HCT116 (cell line): ENCODE measurements around the gene MYL6B. TPM values are rescaled to one million over a fixed set of nuclear protein-coding genes. Genes with fewer than 3 reads are reported as not detected.

Experiments
- ATAC-seq: fragments of 200-7000 bp; cut with Tn5 transposase; 2 replicates; pipeline ENCODE4 v1.9.1; 2020; ENCODE audit warnings: mild to moderate bottlenecking, moderate library complexity
- BruUV-seq: library from RNA; stranded (reverse); fragments of 400-500 nt; replicated peaks from 2 replicates; lab custom pipeline; 2021; lab: Mats Ljungman, UMichigan
- CTCF ChIA-PET: fragments of 300-600 bp; sonication (Branson Sonifier 250); formaldehyde crosslinking; loops from one replicate; lab custom pipeline; 2021; ENCODE audit warnings: antibody characterized with exemption; lab: Charles Lee
- POLR2A ChIA-PET: fragments of 300-600, 350-600 bp; sonication (Branson Sonifier 250); formaldehyde crosslinking; loops from one replicate; lab custom pipeline; 2021; ENCODE audit warnings: antibody characterized with exemption; lab: Charles Lee
- RAD21 ChIA-PET, 2 experiments: fragments of 300-600 bp; sonication (Branson Sonifier 250); formaldehyde crosslinking; loops; one replicate each; lab custom pipeline; 2023; ENCODE audit warnings: low total read pairs in 2 of 2; ENCODE audit not compliant: uncharacterized antibody in 2 of 2, unreplicated experiment in 2 of 2, low non-redundant PET in 1 of 2; lab: Charles Lee
- DNase-seq: peaks from one replicate; pipeline ENCODE4 v3.0.0-alpha.2; 2010; ENCODE audit warnings: low read depth, low spot score
- H2AFZ ChIP-seq: fragments of 200-600 bp; shearing (Covaris generic), sonication (generic); 2 replicates; pipeline ENCODE4 v1.6.1; 2017; ENCODE audit warnings: low read depth, mixed run types, mixed read lengths, antibody characterized with exemption, low read length; ENCODE audit not compliant: poor library complexity, severe bottlenecking
- H3K27ac ChIP-seq: 2 replicates; pipeline ENCODE4 v1.5.1; 2012; ENCODE audit warnings: low read depth, low read length
- H3K27me3 ChIP-seq: fragments of 200-600 bp; sonication (generic); 2 replicates; pipeline ENCODE4 v1.6.1; 2016; ENCODE audit warnings: mixed run types, low read length, mixed read lengths; ENCODE audit not compliant: insufficient read depth
- H3K36me3 ChIP-seq, 2 experiments: fragments of 200-500 bp in 1 of 2; fragments of 200-600 bp in 1 of 2; sonication (Bioruptor generic) in 1 of 2; sonication (generic) in 1 of 2; 2 replicates each; pipeline versions ENCODE4 v1.5.1 to v1.6.1; 2014 to 2016; ENCODE audit warnings: low read length in 2 of 2, inconsistent platforms in 1 of 2, mixed read lengths in 1 of 2, mixed run types in 1 of 2; ENCODE audit not compliant: insufficient read depth in 2 of 2, control insufficient read depth in 1 of 2
- H3K4me1 ChIP-seq, 2 experiments: fragments of 200-600 bp in 1 of 2; sonication (generic) in 1 of 2; 2 replicates each; pipeline versions ENCODE4 v1.5.1 to v1.6.1; 2012 to 2017; ENCODE audit warnings: low read length in 2 of 2, inconsistent platforms in 1 of 2, mild to moderate bottlenecking in 1 of 2, mixed read lengths in 1 of 2, mixed run types in 1 of 2, moderate library complexity in 1 of 2; ENCODE audit not compliant: insufficient read depth in 2 of 2, control insufficient read depth in 1 of 2
- H3K4me2 ChIP-seq: fragments of 200-600 bp; sonication (generic); 2 replicates; pipeline ENCODE4 v1.6.1; 2017; ENCODE audit warnings: mixed run types, low read length, mixed read lengths
- H3K4me3 ChIP-seq, 2 experiments: fragments of 200-600 bp in 1 of 2; sonication (generic) in 1 of 2; replicated peaks in 1 of 2; 2 replicates each; pipeline ENCODE4 v1.5.1; 2011 to 2016; ENCODE audit warnings: low read length in 2 of 2, control low read depth in 1 of 2, low read depth in 1 of 2, mild to moderate bottlenecking in 1 of 2, mixed read lengths in 1 of 2, mixed run types in 1 of 2
- H3K79me2 ChIP-seq: fragments of 200-600 bp; sonication (generic); 2 replicates; pipeline ENCODE4 v1.6.1; 2017; ENCODE audit warnings: mild to moderate bottlenecking, mixed run types, low read length, moderate library complexity, mixed read lengths; ENCODE audit not compliant: insufficient read depth
- H3K9ac ChIP-seq: fragments of 200-600 bp; sonication (generic); 2 replicates; pipeline ENCODE4 v1.6.1; 2016; ENCODE audit warnings: low read length, mixed read lengths
- H3K9me2 ChIP-seq: fragments of 200-600 bp; sonication (generic), shearing (Covaris generic); 2 replicates; pipeline ENCODE4 v1.6.1; 2017; ENCODE audit warnings: mixed run types, mild to moderate bottlenecking, moderate library complexity; ENCODE audit not compliant: insufficient read depth
- H3K9me3 ChIP-seq, 2 experiments: fragments of 200-500 bp in 1 of 2; fragments of 200-600 bp in 1 of 2; sonication (Bioruptor generic) in 1 of 2; sonication (generic) in 1 of 2; 2 replicates each; pipeline ENCODE4 v1.6.1; 2014 to 2017; ENCODE audit warnings: low read length in 2 of 2, mixed read lengths in 2 of 2, inconsistent platforms in 1 of 2, low read depth in 1 of 2, mild to moderate bottlenecking in 1 of 2, mixed run types in 1 of 2, moderate library complexity in 1 of 2; ENCODE audit not compliant: control insufficient read depth in 1 of 2, insufficient read depth in 1 of 2
- H4K20me1 ChIP-seq: fragments of 200-600 bp; sonication (generic), shearing (Covaris generic); 2 replicates; pipeline ENCODE4 v1.6.1; 2017; ENCODE audit warnings: mixed run types, mild to moderate bottlenecking, moderate library complexity; ENCODE audit not compliant: insufficient read depth
- EZH2phosphoT487 ChIP-seq: fragments of 200-600 bp; IDR thresholded peaks from 2 replicates; pipeline ENCODE4 v1.6.1; 2018; ENCODE audit warnings: antibody characterized with exemption, borderline replicate concordance
- FOSL1 ChIP-seq: IDR thresholded peaks from 2 replicates; pipeline ENCODE4 v1.6.1; 2012; ENCODE audit warnings: low read depth
- POLR2A ChIP-seq: IDR thresholded peaks from 2 replicates; pipeline ENCODE4 v1.7.0; 2011; ENCODE audit warnings: borderline replicate concordance; ENCODE audit not compliant: insufficient read depth, insufficient read length; ENCODE audit errors: extremely low read depth
- POLR2AphosphoS5 ChIP-seq: IDR thresholded peaks from 2 replicates; pipeline ENCODE4 v1.6.1; 2011; ENCODE audit warnings: mild to moderate bottlenecking, low read depth, low read length, moderate library complexity
- REST ChIP-seq: IDR thresholded peaks from 2 replicates; pipeline ENCODE4 v1.6.1; 2012; ENCODE audit warnings: low read depth
- intact Hi-C: fragments of 100-400 bp; cut with micrococcal nuclease; formaldehyde crosslinking; loops from 2 replicates; pipeline ENCODE4 v1.10.0; 2022
- total RNA-seq: library from RNA; stranded (reverse); gene quantifications from one replicate; pipeline ENCODE4 v1.2.1, GENCODE V29; 2021; ENCODE audit not compliant: unreplicated experiment
- TF ChIP-seq, protein P1 (sequence below): IDR thresholded peaks from 2 replicates; pipeline ENCODE4 v1.6.1; 2011; ENCODE audit warnings: mild to moderate bottlenecking, low read length, moderate library complexity; ENCODE audit not compliant: insufficient replicate concordance; ENCODE audit errors: extremely low read depth

Gene MYL6B
- total RNA-seq, 1 experiment from 2014 or later, result 94.3 TPM

- ChIA-PET CTCF (no interaction called here), RAD21 (no interaction called here), POLR2A (interaction anchor here (1.6 kb wide), 1 partner anchor 10 kb away, joined by 4 read pairs; no protein-coding TSS in a partner anchor)
- Histone ChIP-seq H3K4me2 (no peak overlapping the region), H3K27ac (no peak overlapping the region), H3K9ac (no peak overlapping the region), H3K9me2 (no peaks in the 10 kb centered on the region), H4K20me1 (no peaks in the 10 kb centered on the region), H3K27me3 (no peaks in the 10 kb centered on the region), H3K9me3 (no peaks in the 10 kb centered on the region), H2AFZ (no peak overlapping the region), H3K4me3 (no peak overlapping the region), H3K36me3 (peaks cover 12 to 17% of the 10 kb centered on the region in 2 experiments; a peak in 3 of 4 replicates), H3K4me1 (no peaks in the 10 kb centered on the region), H3K79me2 (no peaks in the 10 kb centered on the region)
- ATAC-seq (no peak), DNase-seq (no peak)
- no peak for TF ChIP-seq POLR2A
- no peak for TF ChIP-seq REST
- TF ChIP-seq EZH2phosphoT487, result no peak
- no peak for TF ChIP-seq FOSL1
- TF ChIP-seq POLR2AphosphoS5, result peak; percentile 13; the same call in 1 of the 2 replicates
- TF ChIP-seq, protein P1, sequence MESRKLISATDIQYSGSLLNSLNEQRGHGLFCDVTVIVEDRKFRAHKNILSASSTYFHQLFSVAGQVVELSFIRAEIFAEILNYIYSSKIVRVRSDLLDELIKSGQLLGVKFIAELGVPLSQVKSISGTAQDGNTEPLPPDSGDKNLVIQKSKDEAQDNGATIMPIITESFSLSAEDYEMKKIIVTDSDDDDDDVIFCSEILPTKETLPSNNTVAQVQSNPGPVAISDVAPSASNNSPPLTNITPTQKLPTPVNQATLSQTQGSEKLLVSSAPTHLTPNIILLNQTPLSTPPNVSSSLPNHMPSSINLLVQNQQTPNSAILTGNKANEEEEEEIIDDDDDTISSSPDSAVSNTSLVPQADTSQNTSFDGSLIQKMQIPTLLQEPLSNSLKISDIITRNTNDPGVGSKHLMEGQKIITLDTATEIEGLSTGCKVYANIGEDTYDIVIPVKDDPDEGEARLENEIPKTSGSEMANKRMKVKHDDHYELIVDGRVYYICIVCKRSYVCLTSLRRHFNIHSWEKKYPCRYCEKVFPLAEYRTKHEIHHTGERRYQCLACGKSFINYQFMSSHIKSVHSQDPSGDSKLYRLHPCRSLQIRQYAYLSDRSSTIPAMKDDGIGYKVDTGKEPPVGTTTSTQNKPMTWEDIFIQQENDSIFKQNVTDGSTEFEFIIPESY, result no peak
- intact Hi-C loops, result no loop called here
- BruUV-seq, result no TSS peak
These were observed 51.9 kb downstream of the MYL6B start for GRCh38 chr12:56204275-56204674.
